Heart right ventricle (tissue), 16 donors: ENCODE data around the gene IL15RA. TPM values are rescaled to one million over a fixed set of nuclear protein-coding genes. Genes with fewer than 3 reads are reported as not detected.

ENCODE experiments used
- ATAC-seq, 8 donors: fragments of 200-7000 bp; cut with Tn5 transposase; one replicate each; pipeline ENCODE4 v1.9.1; 2020; ENCODE audit warnings: mild to moderate bottlenecking in 8 of 8, moderate library complexity in 8 of 8, moderate number of reproducible peaks in 1 of 8
- DNase-seq, 2 donors: peaks; one replicate each; pipeline ENCODE4 v3.0.0-alpha.2; 2020
- H3K27ac ChIP-seq, 10 donors: fragments of 200-600 bp; sonication (generic) in 2 of 10; one replicate each; pipeline versions ENCODE4 v1.5.0 to v1.8.0; 2020 to 2022; ENCODE audit warnings: mild to moderate bottlenecking in 3 of 10
- H3K27me3 ChIP-seq, 7 donors: fragments of 200-600 bp; one replicate each; pipeline ENCODE4 v1.8.0; 2021 to 2022; ENCODE audit warnings: mild to moderate bottlenecking in 2 of 7
- H3K36me3 ChIP-seq, 9 donors: fragments of 200-600 bp; sonication (generic) in 1 of 9; one replicate each; pipeline versions ENCODE4 v1.5.0 to v1.8.0; 2020 to 2022; ENCODE audit warnings: mild to moderate bottlenecking in 2 of 9
- H3K4me1 ChIP-seq, 9 donors: fragments of 200-600 bp; sonication (generic) in 1 of 9; one replicate each; pipeline versions ENCODE4 v1.5.0 to v1.8.0; 2020 to 2022; ENCODE audit warnings: mild to moderate bottlenecking in 4 of 9
- H3K4me3 ChIP-seq, 10 donors: fragments of 200-600 bp; sonication (generic) in 2 of 10; one replicate each; pipeline versions ENCODE4 v1.5.0 to v1.8.0; 2020 to 2022; ENCODE audit warnings: mild to moderate bottlenecking in 7 of 10, moderate library complexity in 2 of 10
- H3K9me3 ChIP-seq, 11 donors: fragments of 200-600 bp in 10 of 11; sonication (generic) in 2 of 11; one replicate each; pipeline versions ENCODE4 v1.5.0 to v1.8.0; 2013 to 2022; ENCODE audit warnings: mild to moderate bottlenecking in 2 of 11, control low read depth in 1 of 11, moderate library complexity in 1 of 11
- WGBS, 2 donors: extraction: QIAGEN DNeasy Blood & Tissue Kit; methylation state at CpG; one replicate each; pipeline ENCODE4 v1.1.7; 2013; ENCODE audit warnings: inconsistent platforms in 1 of 2; 5-methylcytosine and 5-hydroxymethylcytosine counted together
- intact Hi-C, 10 donors: fragments of 100-400 bp; cut with DNase I; formaldehyde crosslinking; loops; one replicate each; pipeline versions ENCODE4 v1.11.1 to v1.14.2; 2022
- polyA plus RNA-seq, 2 donors: library from polyadenylated mRNA; stranded (reverse); fragments of 200-250 nt; gene quantifications; one replicate each; pipeline ENCODE4 v1.2.3, GENCODE V29; 2013
- total RNA-seq, 10 donors: library from RNA; stranded (reverse); fragmentation: NEBNext Ultra II Directional in 3 of 10; extraction: Animal tissue kit (Norgen Biotek cat#: 25700) in 3 of 10; gene quantifications; one replicate each; pipeline versions ENCODE4 v1.2.1 to v1.2.4, GENCODE V29; 2021 to 2023
- TF ChIP-seq, protein P1 (sequence below), 9 donors: fragments of 200-600 bp; sonication (generic) in 2 of 9; IDR thresholded peaks; one replicate each; pipeline versions ENCODE4 v1.5.0 to v1.8.0; 2021 to 2022; ENCODE audit warnings: antibody characterized with exemption in 9 of 9, mild to moderate bottlenecking in 5 of 9, moderate library complexity in 1 of 9
- donor health status: Arrhythmogenic right ventricular cardiomyopathy.
- donor health status: ischemic (EF 13 %, LVEDD 7.1; RV severe dilation, severe dysfunction).
- donor health status: healthy with polysubstance abuse.
- donor health status: DM: no; HTN: yes; CAD: no.
- donor health status: DM: no; HTN: no; CAD: no.
- donor health status: ischemic (EF 25% LVEDD 6.9; RV normal size, moderate dysfunction).
- donor health status: ischemic (EF 25% LVEDD 5.7; RV mildly dilated, moderate dysfunction).
- donor health status: healthy.
- donor health status: DM: yes; HTN: yes; CAD: no.
- donor health status: Ischemic cardiomyopathy.
- donor health status: ischemic (EF 35%, LVEDD 5.7; RV mildly dilated, moderate dysfunction).
- donor health status: nonischemic (EF 11% LVEDD 7.7; RV severe dilation, severe dysfunction).
- donor health status: DM: yes; HTN: yes; CAD: no.
- donor health status: PGD.
- donor health status: ischemic (EF 29% LVEDD 5.4; RV normal size, mild dysfunction).
- donor health status: nonischemic (EF 23%, LVEDD 6.1; RV moderate dilation, normal function).

Gene IL15RA
- total and polyA plus RNA-seq, 12 donors: 3.5 to 21.0 (median 5.8) TPM

DNA sequence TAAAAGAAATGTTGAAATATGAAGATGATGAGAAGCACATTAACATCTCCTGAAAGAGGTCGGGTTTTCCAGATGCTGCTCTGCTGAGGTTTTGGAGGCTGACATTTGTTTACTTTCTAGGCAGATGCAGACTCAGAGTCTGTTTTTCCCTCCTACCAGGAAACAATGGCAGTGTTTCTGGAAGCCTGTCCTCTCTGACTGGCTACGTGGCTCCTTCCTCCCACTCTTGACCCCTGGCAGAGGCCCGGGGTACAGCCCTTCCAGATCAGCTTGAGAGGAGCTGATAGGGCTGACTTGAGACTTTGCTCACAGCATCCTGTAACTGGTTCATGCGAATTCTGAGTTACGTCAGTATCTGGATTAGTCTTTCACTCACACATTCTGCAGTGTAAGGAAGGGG, 41.1 kb upstream of the IL15RA start:
- H3K4me3 ChIP-seq: no peak overlapping the region
- DNase-seq (peak; percentile 34 to 37), ATAC-seq (peak in 7 of 8 donors; percentile 32 to 90 (median 60))
- WGBS, 2 donors: 49 to 57% methylated on average over 5 of the region's 5 CpGs
- H3K27ac ChIP-seq: peak overlapping the region in 6 of 10 donors; percentile 5 to 65 (median 29)
- no peaks in the 10 kb centered on the region for H3K27me3 ChIP-seq
- intact Hi-C loops: loop anchor here in 3 of 10 donors (5.0 to 10.0 kb wide), 4 partner anchors 69 to 386 kb away; partner anchors contain the start of gene RBM17 (in 1 of the 3)
- H3K4me1 ChIP-seq: peaks cover 0 to 18% (median 7%) of the 10 kb centered on the region in 9 donors
- TF ChIP-seq, protein P1, sequence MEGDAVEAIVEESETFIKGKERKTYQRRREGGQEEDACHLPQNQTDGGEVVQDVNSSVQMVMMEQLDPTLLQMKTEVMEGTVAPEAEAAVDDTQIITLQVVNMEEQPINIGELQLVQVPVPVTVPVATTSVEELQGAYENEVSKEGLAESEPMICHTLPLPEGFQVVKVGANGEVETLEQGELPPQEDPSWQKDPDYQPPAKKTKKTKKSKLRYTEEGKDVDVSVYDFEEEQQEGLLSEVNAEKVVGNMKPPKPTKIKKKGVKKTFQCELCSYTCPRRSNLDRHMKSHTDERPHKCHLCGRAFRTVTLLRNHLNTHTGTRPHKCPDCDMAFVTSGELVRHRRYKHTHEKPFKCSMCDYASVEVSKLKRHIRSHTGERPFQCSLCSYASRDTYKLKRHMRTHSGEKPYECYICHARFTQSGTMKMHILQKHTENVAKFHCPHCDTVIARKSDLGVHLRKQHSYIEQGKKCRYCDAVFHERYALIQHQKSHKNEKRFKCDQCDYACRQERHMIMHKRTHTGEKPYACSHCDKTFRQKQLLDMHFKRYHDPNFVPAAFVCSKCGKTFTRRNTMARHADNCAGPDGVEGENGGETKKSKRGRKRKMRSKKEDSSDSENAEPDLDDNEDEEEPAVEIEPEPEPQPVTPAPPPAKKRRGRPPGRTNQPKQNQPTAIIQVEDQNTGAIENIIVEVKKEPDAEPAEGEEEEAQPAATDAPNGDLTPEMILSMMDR (IDR thresholded peaks at IDR 0.05): no peak
- no peaks in the 10 kb centered on the region for H3K9me3 ChIP-seq
- peaks cover 0 to 1% (median 0%) of the 10 kb centered on the region in 9 donors for H3K36me3 ChIP-seq

DNA sequence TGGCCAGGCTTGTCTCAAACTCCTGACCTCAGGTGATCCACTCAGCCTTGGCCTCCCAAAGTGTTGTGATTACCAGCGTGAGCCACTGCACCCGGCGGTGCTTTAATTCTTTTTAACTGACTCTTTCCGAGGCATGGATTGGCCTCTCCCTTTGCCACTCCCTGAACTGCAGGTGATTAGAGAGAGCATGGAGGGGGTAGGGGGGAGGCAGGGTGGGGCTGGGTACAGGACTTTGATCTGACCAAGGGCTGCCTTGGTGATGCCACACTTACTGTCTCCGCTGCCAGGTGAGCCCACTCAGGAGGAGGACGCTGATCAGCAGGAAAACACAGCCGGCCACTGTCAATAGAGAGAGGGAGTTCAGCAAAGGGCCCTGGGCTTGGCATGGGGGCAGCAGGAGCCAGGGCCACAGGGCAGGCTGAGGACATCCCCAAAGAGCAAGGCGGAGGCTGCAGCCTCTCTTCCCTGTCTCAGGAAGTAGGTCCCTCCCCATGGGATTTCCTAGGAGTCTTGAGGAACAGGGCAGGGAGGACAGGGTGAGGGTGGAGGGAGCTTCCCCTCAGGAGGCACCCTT, 40.5 kb upstream of the IL15RA start:
- no peaks in the 10 kb centered on the region for H3K9me3 ChIP-seq
- no peaks in the 10 kb centered on the region for H3K27me3 ChIP-seq
- peaks cover 0 to 18% (median 7%) of the 10 kb centered on the region in 9 donors for H3K4me1 ChIP-seq
- 86 to 88% methylated on average over 8 of the region's 8 CpGs for WGBS, 2 donors
- H3K27ac ChIP-seq: peak overlapping the region in 6 of 10 donors; percentile 5 to 65 (median 29)
- H3K4me3 ChIP-seq: no peak overlapping the region
- ATAC-seq (peak in 2 of 8 donors; percentile 18 to 20), DNase-seq (no peak)
- TF ChIP-seq, protein P1 (IDR thresholded peaks at IDR 0.05): no peak
- intact Hi-C loops: loop anchor here in 3 of 10 donors (5.0 to 10.0 kb wide), 4 partner anchors 69 to 387 kb away; partner anchors contain the start of gene RBM17 (in 1 of the 3)
- H3K36me3 ChIP-seq: no peaks in the 10 kb centered on the region

DNA sequence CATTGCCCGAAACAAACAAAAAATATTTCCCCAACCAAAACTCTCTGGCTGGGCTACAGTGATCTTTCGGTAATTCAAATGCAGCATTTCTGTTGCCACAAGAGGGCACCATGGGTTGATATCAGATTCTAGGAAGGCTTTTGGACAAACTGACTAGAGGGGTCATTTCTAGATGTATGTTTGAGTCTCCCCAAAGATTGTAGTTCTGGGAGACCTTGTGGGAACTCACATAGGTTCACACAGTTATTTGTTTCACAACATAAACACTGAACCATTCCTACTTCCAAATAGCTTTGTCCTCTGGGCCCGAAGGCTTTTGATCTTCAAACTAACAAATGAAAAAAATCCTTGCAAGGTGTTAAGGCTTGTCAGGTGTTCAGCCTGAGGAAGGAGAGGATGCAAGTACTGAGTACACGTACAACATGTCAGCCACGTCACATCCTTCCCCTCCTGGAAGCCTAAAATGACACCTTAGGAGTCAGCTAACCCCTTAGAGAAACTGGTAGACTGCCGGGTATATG, 37.0 kb upstream of the IL15RA start:
- H3K27me3 ChIP-seq: no peaks in the 10 kb centered on the region
- H3K36me3 ChIP-seq: no peaks in the 10 kb centered on the region
- intact Hi-C loops: loop anchor here in 9 of 10 donors (1.0 to 10.0 kb wide), 11 partner anchors 36 to 390 kb away; partner anchors contain the start of genes RBM17 (in 4 of the 9) and IL15RA (in 1 of the 9)
- peaks cover 0 to 21% (median 8%) of the 10 kb centered on the region in 9 donors for H3K4me1 ChIP-seq
- H3K27ac ChIP-seq: peak overlapping the region in 2 of 10 donors; percentile 11 to 48
- ATAC-seq (peak in 7 of 8 donors; percentile 23 to 63 (median 55)), DNase-seq (peak in 1 of 2 donors; percentile 75)
- WGBS, 2 donors: 50 to 67% methylated on average over 6 of the region's 6 CpGs
- peak overlapping the region in 1 of 10 donors; percentile 33 for H3K4me3 ChIP-seq
- no peaks in the 10 kb centered on the region for H3K9me3 ChIP-seq
- TF ChIP-seq, protein P1 (IDR thresholded peaks at IDR 0.05): peak; percentile 52 to 88 (median 79)

- DNase-seq (no peak), ATAC-seq (no peak)
- intact Hi-C loops: loop anchor here in 9 of 10 donors (1.0 to 10.0 kb wide), 12 partner anchors 36 to 391 kb away; partner anchors contain the start of genes RBM17 (in 4 of the 9) and IL15RA (in 1 of the 9)
- TF ChIP-seq, protein P1 (IDR thresholded peaks at IDR 0.05): no peak
- no peaks in the 10 kb centered on the region for H3K27me3 ChIP-seq
- no peaks in the 10 kb centered on the region for H3K9me3 ChIP-seq
- H3K36me3 ChIP-seq: no peaks in the 10 kb centered on the region
- peak overlapping the region in 1 of 10 donors; percentile 33 for H3K4me3 ChIP-seq
- H3K27ac ChIP-seq: peak overlapping the region in 2 of 10 donors; percentile 11 to 48
- H3K4me1 ChIP-seq: peaks cover 0 to 28% (median 8%) of the 10 kb centered on the region in 9 donors
- 77 to 80% methylated on average over 17 of the region's 17 CpGs for WGBS, 2 donors
Observed at GRCh38 chr10:6013413-6014192, 36.3 kb upstream of the IL15RA start.
